Stimulated activated CD8-positive, alpha-beta memory T cell treated with anti-CD3 and anti-CD28 coated beads, Interleukin-12 subunit alpha, Interleukin-12 subunit beta, amount 100 ng/mL, for 4 hours (primary cell): ENCODE results near the gene SETD5.
"Not testable (repeated sequence)": the region's sequence is repeated elsewhere in the genome, so short reads cannot be mapped to it uniquely, and the experiment has no call there.

ENCODE experiments used
- DNase-seq: peaks from one replicate; pipeline ENCODE4 v3.0.0-alpha.2; 2020; ENCODE audit warnings: low read depth

SETD5 gene

DNA sequence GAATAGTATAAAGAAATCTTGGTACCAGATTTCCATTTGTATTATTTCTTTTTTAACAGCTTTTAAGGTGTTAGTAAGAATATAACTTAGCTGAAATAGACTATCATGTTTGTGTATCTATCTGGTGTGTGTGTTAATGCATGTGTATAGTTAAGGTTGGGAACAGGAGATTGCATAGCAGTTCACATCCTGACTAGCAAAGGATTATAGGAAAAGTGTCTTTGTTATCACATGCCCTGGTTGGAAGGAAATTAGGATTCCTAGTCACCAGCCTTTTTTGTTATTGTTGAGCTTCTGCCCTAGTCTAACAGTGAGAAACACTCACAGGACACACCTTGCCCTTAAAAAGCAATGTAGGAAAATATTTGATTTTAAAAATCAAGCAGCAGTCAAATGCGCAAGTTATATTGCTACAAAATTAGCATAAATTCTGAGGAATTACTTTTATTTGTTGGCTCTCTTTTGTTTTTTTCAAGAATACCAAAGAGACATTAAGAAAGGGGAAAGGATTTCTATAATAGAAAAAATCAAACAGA, 58.2 kb downstream of the SETD5 start:
- DNase-seq = no peak

DNA sequence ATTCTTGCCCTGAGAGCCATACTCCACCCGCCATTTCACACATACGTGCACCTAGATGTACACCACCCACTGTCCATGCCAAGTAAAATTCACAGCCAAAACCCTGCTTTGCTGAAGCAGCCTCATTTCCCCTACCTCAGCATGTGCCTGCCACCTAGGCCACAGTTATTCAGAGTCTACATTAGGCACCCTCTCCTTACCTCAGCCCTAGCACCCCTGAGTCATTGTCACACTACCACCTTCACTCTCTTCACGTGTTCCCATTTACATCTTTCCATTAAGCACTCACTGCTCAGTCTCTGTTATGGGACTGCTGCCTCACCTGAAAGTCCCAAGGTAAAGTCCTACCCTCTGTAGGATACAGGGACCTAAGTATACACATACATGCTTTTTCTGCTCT, 70.0 kb downstream of the SETD5 start:
- DNase-seq = no peak

DNA sequence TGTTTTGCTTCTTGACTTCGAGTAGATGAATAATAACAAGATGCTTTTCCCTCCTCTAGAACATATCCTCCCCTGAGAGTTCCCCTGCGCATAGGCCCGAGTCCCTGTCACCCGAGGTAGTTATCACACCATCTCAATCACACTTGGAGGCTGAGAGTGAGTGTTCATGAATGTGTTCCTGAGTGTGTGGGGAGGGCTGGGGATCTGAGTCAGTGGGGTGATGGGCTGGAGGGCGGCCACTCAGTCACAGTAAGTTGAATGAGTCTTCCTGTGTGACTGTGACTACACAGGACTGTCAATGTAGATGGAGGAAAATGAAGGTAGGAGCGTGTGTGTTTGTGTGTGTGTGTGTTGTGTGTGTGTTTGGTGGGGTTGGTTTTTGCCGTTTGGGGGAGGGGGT, 71.0 kb downstream of the SETD5 start:
- no peak for DNase-seq

DNA sequence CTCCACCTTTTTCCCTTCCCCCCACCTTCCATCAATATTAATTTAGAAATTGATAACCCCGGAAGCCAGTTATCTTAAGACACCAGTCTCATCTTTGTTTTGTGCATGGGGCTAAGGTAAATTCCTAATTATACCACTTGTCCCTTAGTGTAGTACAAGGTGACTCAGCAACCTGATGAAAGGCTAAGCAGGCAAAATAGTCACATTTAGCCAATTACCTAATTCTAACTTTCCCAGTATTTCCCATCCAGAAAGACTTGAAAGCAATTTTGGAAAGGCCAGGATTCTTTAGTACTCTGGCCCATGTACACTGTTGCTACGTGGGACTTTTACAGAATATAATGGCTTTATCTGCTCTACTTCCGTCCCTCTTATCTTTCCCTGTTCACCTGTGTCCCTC, 72.6 kb downstream of the SETD5 start:
- DNase-seq = no peak

DNA sequence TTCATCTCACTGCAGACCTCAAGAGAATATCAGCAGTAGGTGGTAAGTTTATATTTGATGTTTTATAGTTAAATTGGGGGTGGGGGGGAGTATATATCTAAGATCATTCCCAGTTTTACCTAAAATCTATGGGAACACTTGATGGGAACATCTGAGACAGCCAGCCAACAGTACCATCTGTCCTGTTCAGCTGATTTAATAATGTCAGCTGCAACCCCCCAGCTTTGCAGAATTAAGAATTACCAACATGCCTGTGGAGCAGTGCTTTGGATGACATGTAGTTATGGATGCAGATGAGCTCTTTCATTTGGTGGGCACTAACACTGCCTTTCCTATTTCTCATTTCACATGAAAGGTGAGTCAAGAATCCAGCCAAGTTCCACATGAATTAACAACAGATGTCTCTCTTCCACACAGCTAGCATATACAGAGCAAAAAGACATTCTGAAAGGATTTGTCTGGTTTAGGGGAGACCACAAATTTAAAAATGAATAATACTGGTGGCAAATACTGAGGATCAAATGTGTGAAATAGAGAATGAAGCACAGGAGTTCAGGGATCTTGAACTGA, 76.2 kb downstream of the SETD5 start:
- no peak for DNase-seq

DNA sequence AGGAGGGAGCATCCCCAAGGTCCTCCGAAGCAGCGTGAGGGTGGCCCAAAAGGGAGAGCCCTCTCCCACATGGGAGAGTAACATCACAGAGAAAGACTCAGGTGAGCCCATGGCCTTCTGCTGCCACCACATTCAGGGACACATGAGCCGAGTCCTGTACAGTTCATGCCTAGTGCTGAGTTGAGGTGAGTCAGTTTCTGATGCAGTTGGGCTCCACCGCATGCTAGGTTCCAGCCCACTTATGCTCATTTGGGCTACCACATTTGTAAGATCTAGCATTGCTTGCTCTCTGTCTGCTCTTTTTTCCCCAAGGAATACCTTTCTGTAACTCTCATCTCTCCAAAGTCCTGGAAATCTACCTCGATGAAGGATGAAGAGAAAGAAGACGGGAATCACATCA, 77.1 kb downstream of the SETD5 start:
- no peak for DNase-seq

DNA sequence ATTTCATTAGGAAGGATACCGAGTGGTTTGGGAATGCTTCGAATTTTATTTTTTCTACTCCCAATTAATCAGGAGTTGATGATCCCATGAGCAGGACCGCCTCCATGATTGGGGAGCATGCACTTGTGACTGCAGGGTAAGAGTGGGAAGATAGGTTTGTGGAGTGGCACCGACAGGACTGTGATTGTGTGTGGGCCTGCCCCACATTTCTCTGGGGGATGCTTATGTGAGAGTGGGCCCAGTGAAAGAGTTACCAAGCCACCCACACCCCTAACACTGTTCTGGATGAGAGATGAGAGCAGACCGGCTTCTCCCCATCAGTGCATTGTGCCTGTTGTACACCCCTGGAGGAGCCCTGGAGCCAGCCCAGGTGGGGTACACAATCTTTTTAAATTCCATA, 79.5 kb downstream of the SETD5 start:
- no peak for DNase-seq

DNA sequence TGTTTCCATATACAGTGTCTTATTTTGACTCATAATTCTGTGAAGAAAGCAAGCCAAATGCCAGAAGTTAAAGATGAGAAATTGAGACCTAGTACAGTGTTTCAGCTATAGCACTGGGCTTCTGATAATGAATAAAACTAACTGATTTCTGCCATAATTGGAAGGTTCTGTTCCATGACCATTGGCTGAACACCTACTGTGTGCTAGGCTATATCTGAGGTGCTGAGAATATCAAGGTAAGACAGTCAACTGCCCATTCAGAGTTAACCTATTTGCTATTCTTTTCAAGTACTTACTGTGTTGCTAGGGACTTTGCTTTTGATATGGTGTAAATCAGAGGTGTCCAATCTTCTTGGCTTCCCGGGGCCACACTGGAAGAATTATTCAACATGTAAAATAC, 82.8 kb downstream of the SETD5 start:
- DNase-seq = no peak

DNA sequence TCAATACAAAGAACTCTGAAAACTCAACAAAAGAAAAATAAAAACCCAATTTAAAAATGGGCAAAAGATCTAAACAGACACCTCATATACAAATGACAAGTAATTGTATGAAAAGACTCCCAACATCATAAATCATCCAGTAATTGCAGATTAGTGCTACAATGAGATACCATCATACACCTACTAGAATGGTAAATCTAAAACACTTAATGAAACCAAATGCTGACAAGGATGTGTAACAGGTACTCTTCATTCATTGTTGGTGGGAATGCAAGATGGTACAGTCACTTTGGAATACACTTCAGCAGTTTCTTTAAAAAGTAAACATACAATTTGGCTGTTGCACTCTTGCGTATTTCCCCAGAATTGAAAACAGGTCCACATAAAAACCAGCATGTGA, 87.8 kb downstream of the SETD5 start:
- no peak for DNase-seq

DNA sequence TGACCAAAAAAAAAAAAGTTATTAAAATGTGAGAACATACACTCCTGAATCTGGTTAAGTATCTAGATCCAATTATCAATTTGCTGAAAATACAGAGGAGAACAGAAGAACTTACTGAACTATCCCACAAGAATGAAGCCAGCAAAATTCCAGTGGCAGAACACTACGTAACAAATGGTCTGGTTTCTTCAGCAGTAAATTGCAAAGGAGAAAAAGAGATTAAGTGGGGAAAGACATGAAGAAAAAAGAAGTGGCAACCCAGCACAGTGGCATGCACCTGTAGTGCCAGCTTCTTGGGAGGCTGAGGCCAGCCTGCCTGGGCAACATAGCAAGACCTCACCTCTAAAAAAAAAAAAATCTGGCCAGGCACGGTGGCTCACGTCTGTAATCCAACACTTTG, 94.1 kb downstream of the SETD5 start:
- DNase-seq = no peak

DNA sequence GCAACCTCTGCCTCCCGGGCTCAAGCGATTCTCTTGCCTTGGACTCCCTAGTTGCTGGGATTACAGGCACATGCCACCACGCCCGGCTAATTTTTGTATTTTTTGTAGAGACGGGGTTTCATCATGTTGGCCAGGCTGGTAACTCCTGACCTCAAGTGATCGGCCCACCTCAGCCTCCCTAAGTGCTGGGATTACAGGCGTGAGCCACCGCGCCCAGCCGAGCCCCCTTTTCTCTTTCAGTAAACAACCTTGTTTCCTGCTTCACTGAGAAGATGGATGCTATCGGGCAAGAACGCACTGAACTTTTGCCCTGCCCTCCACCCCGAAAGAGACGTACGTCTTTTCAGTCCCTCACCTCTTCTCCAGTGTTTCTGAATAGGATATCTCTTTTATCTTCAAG, 96.6 kb downstream of the SETD5 start:
- not testable (repeated sequence) for DNase-seq

DNA sequence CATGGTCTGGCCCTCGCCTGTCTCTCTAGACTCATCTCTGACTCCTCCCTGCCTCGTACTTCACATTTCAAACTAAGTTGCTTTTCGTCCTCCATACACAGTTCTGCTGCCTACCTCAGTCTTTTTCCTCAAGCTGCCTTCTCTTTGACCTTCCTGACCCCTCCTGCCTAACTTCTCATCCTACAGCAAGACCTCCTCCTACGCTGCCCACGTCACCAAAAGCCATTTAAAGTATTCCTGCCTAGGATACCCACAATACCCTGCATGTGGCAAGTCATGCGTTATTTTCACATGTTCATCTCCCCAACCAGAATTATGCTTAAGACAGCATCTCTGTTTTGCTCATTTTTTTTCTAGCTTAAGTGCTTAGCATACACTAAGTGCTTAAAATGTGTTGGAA, 99.5 kb downstream of the SETD5 start:
- DNase-seq = no peak

DNA sequence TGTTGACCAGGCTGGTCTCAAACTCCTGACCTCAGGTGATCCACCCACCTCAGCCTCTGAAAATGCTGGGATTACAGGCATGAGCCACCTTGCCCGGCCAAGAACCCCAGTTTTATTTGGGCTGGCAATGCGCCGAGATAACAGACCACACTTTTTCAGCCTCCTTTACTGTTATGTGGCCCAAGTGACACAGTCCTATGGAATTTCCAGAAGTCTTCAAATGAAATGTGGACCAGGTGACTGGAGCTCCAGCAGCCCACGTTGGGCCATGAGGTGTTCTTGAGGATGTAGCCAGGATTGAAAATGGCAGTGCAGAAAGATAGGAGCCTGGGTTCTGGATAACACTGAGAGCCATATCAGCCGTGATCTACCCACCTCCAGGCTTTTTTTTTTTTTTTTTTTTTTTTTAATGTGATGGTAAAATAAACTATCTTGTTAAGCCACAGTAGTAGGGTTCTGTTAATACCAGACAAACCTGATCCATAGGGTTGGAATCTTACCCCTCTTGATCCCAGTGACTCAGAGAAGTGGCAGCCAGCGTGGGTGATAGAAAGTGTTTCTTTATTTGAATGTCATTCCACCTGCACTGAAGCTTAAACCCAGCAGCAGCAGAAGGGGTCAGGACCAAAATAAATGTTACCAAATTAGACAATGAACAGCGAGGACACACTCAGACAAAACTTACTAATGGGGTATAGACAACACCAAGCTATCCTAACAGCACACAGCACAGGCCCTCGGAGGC, 100.6 kb downstream of the SETD5 start:
- DNase-seq = no peak

DNA sequence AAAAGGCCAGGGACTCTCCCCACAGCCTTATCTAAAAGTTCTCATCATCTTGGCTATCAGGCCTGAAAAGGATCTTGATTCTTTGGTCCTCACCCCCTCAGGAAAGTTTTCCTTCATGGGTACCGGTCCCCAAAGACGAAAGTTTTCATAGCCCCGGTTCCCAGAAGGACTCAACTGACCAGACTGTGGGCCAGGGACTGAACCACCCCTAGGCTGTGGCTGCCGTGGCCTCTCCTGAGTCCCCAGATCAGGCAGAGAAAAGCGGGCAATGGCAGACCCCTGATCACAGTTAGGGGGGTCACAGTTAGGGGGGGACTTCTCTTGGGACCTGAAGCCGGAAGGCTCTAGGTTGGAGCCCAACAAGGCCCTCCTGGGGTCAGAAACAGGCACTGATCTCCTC, 101.4 kb downstream of the SETD5 start:
- DNase-seq = no peak

DNA sequence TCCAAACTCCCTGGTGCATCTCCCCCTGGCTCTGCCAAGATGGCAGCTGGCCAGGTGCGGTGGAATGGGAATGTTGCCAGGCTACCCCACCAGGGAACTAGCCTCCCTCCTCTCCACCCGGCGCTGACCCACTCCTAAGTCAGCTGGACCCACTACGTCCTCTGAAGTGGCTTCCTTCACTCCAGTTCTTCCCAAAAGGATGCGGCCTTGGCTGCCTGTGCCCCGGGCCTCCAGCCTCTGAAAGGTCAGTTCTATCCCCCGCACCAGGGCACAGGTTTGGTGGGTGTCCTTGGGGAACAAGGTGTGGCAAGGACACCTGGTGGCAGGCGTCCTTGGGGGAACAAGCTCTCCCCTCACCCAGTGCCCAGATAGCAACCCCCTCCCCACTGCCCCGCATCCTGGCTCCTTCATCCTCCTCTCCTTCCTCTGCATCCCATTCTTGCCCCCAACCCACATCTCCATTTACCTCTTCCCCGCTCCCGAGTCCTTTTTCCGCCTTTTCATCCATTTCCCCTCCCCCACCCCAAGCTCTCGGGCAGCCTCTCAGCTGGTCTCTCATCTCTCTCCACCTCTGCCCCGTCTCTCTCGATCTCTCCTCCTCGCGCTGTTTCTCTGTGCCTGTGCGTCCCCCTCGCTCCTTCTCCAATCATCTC, 102.2 kb downstream of the SETD5 start:
- no peak for DNase-seq

DNA sequence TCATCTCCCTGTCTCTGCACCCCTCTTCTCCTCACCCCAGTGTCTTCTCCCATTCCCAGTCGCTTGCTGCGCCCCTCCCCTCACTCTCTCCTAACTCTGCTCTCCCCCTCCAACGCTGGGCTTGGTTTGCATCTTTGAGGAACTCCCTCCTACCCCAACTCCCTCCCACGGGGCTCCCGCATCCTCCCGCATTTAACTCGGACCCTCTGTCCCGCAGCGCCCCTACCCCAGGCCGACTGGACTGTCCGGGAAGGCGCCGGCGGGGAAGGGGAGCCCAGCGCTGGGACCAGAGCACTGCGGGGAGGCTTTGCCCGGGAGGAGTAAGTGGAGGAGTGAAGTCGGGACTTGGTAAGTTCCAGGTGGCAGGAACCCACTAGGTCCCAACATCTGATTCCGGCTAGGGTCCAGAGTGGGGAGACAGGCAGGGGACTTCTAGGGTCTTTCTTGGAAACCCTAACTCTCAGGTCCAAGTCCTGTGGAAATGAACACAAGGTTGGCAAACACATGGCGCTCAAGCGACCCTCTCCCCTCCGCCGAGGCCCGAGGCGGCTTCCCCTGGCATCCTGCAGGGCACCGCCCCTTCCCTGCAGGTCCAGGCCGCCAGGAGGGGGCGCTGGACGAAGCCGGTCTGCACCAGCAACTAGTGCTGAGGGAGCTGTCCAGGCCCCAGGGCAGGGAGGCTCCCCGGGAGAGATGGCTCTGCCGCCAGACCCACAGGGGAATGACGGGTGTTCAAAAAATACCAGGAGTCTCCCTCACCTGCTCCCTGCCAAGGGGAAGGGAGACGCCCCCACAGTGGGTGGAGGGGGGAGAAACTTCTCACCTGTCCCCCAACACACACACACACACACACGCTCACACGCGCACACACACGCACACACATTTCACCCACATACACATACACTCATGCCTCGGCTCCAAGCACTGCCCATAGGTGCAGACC, 103.0 kb downstream of the SETD5 start:
- no peak for DNase-seq

DNA sequence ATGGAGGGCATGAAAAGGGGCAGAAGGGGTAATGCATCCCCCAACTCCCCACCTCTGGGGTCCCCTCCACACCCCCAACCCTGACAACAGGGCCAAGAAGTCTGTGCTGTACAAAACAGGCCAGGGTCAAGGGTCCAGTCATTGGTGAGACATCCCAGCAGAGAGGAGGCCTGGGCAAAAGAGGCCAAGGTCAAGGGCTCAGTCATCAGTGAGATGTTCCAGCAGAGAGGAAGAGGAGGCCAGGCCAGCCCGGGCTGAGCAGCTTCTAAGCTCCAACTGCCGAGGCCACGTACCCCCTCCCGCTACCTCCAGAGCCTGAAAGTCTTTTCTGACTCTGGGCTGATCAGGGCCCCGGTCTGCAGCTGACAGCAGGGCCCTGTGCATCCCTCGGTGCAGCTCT, 103.8 kb downstream of the SETD5 start:
- no peak for DNase-seq

DNA sequence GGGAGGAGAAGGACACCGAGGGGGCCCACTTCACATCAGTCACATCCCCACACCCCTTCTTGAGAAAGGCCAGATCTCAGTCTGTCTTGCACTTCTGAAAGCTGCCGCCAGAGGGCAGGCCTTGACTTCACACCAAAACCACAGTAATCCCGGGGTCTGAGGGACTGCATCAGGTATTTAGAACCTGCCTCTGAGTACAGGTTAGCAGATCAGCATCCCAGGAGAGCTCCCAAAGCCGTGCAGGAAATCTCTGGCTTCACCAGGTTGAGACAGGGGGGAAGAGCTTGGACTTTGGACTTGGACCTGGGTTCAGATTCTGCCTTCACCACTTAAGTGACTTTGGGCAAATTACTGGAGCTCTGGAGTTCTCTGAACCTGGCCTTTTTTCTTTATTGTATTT, 105.9 kb downstream of the SETD5 start:
- DNase-seq = peak; percentile 31

DNA sequence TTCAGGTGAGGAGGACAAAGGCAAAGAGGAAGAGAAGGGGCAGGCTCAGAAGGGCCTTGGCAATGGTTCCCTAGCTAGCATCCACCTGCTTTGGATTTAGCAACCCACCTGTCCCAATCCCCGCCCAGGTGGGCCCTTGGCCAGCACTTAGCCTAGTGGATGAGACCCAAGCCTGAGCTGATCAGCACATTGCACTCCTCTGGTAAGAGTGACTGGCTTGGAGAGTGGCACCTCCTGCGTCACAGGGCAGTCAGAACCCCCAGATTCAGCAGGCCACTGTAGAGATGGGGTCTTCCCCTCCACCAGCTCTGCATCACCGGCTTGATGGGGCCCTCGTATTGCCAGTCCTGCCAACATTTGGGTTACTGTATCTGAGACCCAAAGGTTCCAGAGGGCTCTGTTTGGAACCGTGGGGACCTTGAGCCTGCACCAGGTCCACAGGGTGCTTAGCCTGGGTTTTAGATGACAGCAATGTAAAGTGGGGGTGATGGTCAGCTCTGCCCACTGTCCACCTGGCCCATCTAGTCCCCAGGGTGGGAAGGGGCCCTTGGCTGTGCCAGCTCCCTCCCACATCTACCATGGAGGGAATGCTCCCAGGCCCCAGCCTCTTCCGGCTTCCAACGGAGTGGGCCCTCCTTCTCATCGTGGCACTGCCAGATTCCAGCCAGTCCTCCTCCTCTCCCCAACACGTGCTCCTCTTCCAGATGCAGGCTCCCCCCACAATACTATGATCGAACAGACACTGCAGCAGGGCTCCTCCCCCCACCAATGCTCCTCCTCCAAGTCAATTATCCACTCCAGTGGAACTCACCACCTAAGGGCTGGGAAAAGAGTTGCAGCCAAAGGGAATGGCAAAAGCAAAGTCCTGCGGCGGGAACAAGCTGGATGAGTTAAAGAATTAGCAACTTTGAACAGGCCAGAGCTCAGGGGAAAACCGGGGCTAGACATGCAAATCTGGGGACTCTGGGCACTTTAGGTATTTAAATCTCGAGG, 110.5 kb downstream of the SETD5 start:
- no peak for DNase-seq

DNA sequence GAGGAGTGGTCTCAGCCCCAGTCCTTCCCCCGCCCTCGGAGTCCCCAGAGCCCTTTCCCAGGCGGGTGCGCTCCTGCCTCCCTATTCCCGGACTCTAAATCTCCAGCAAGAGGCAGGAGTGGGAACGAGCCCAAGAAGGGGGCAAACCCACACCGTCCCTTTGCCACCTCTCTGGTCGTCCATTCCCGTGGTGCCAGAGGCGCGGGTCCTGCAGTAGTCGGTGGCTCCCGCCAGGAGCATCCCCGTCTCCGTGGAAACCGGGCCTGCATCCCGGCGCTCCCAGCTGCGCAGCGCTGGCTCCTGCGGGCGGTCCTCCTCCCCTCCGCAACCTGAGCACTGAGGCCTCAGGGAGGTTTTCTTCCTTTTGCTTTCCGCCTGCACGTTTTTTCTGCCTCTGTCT, 111.4 kb downstream of the SETD5 start:
- DNase-seq = no peak

DNA sequence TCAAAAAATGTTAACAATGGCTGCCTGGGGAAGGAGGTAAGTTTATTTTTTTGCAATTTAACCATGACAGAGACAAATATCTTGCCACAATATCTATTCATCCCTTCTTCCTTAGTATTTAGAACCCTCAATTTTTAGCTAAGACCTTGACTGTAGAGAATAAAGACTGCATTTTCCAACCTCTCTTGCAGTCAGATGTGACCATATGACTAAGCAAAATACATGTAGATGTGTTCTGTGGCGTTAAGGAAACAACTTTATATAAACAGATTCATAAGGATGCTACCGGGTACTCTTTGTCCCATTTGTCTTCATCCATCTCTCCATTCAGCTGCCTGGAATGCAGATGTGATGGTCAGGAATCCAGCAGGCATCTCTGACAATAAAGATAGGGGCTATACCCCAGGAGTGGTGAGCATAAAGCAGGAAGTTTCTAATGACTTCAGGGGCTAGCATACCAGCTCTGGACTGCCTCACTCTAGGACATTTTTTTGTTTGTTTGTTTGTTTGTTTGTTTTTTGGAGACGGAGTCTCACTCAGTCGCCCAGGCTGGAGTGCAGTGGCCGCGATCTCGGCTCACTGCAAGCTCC, 115.1 kb downstream of the SETD5 start:
- no peak for DNase-seq
